ENCODE measurements around the gene ZNF354C.

Gene ZNF354C

GRCh38 chr5:179123491-179124272 lies 63.5 kb downstream of the ZNF354C start:
- Histone ChIP-seq H3K4ac (ENCODE audit: low read depth, low read length) (no peak overlapping the region), H2BK5ac (ENCODE audit: low read length) (no peak overlapping the region), H2AK5ac (ENCODE audit: low read length) (no peak overlapping the region), H3K27ac (ENCODE audit: low read depth, low read length) (no peak overlapping the region), H3K79me2 (ENCODE audit: control insufficient read depth, insufficient read depth, low read length) (no peaks in the 10 kb centered on the region), H3K36me3 (ENCODE audit: control insufficient read depth, insufficient read depth, low read length) (no peaks in the 10 kb centered on the region), H3K27me3 (ENCODE audit: insufficient read depth, low read length, poor library complexity) (no peaks in the 10 kb centered on the region), H4K8ac (ENCODE audit: low read depth, low read length) (no peak overlapping the region), H3K4me1 (ENCODE audit: control insufficient read depth, low read depth, low read length) (no peaks in the 10 kb centered on the region), H3K4me2 (ENCODE audit: low read length) (no peak overlapping the region), H2BK120ac (ENCODE audit: low read depth, low read length) (no peak overlapping the region), H3K79me1 (ENCODE audit: low read length) (no peaks in the 10 kb centered on the region), H3K9ac (ENCODE audit: low read length) (no peak overlapping the region), H3K4me3 (ENCODE audit: low read length) (no peak overlapping the region), H4K5ac (ENCODE audit: low read length) (no peak overlapping the region), H3K56ac (ENCODE audit: low read length) (no peak overlapping the region), H3K23ac (ENCODE audit: low read length) (no peak overlapping the region), H2BK15ac (replicated peaks; ENCODE audit: low read depth) (no peak overlapping the region), H3K18ac (ENCODE audit: low read length) (no peak overlapping the region)
- no peak for DNase-seq
- WGBS (ENCODE audit: extremely low coverage, insufficient coverage, low lambda C conversion rate) = no CpG with 5 or more reads among the region's 19 CpGs

GRCh38 chr5:179124273-179124852 lies 64.2 kb downstream of the ZNF354C start:
- H3K4ac ChIP-seq (ENCODE audit: low read depth, low read length) = no peak overlapping the region
- no peaks in the 10 kb centered on the region for H3K27me3 ChIP-seq (ENCODE audit: insufficient read depth, low read length, poor library complexity)
- no peak overlapping the region for H2BK15ac ChIP-seq (replicated peaks; ENCODE audit: low read depth)
- no peak overlapping the region for H2BK120ac ChIP-seq (ENCODE audit: low read depth, low read length)
- H3K9ac ChIP-seq (ENCODE audit: low read length) = no peak overlapping the region
- no peak overlapping the region for H3K27ac ChIP-seq (ENCODE audit: low read depth, low read length)
- H3K36me3 ChIP-seq (ENCODE audit: control insufficient read depth, insufficient read depth, low read length) = no peaks in the 10 kb centered on the region
- no peaks in the 10 kb centered on the region for H3K79me2 ChIP-seq (ENCODE audit: control insufficient read depth, insufficient read depth, low read length)
- no CpG with 5 or more reads among the region's 21 CpGs for WGBS (ENCODE audit: extremely low coverage, insufficient coverage, low lambda C conversion rate)
- DNase-seq = no peak
- H3K4me1 ChIP-seq (ENCODE audit: control insufficient read depth, low read depth, low read length) = no peaks in the 10 kb centered on the region
- no peak overlapping the region for H3K4me2 ChIP-seq (ENCODE audit: low read length)
- H3K56ac ChIP-seq (ENCODE audit: low read length) = no peak overlapping the region
- H3K23ac ChIP-seq (ENCODE audit: low read length) = no peak overlapping the region
- no peak overlapping the region for H3K4me3 ChIP-seq (ENCODE audit: low read length)
- no peak overlapping the region for H3K18ac ChIP-seq (ENCODE audit: low read length)
- H4K5ac ChIP-seq (ENCODE audit: low read length) = no peak overlapping the region
- no peak overlapping the region for H2AK5ac ChIP-seq (ENCODE audit: low read length)
- H4K8ac ChIP-seq (ENCODE audit: low read depth, low read length) = no peak overlapping the region
- H3K79me1 ChIP-seq (ENCODE audit: low read length) = no peaks in the 10 kb centered on the region
- no peak overlapping the region for H2BK5ac ChIP-seq (ENCODE audit: low read length)

- no peak overlapping the region for H4K8ac ChIP-seq (ENCODE audit: low read depth, low read length)
- no peak overlapping the region for H3K56ac ChIP-seq (ENCODE audit: low read length)
- H3K18ac ChIP-seq (ENCODE audit: low read length) = no peak overlapping the region
- H3K4me1 ChIP-seq (ENCODE audit: control insufficient read depth, low read depth, low read length) = no peaks in the 10 kb centered on the region
- no peak overlapping the region for H3K9ac ChIP-seq (ENCODE audit: low read length)
- no peak overlapping the region for H3K4me2 ChIP-seq (ENCODE audit: low read length)
- no peak overlapping the region for H3K27ac ChIP-seq (ENCODE audit: low read depth, low read length)
- no peaks in the 10 kb centered on the region for H3K79me2 ChIP-seq (ENCODE audit: control insufficient read depth, insufficient read depth, low read length)
- H4K5ac ChIP-seq (ENCODE audit: low read length) = no peak overlapping the region
- H3K4ac ChIP-seq (ENCODE audit: low read depth, low read length) = no peak overlapping the region
- H2AK5ac ChIP-seq (ENCODE audit: low read length) = no peak overlapping the region
- no CpG with 5 or more reads among the region's 43 CpGs for WGBS (ENCODE audit: extremely low coverage, insufficient coverage, low lambda C conversion rate)
- no peak overlapping the region for H2BK5ac ChIP-seq (ENCODE audit: low read length)
- no peak overlapping the region for H3K23ac ChIP-seq (ENCODE audit: low read length)
- H3K36me3 ChIP-seq (ENCODE audit: control insufficient read depth, insufficient read depth, low read length) = no peaks in the 10 kb centered on the region
- H2BK15ac ChIP-seq (replicated peaks; ENCODE audit: low read depth) = no peak overlapping the region
- H3K27me3 ChIP-seq (ENCODE audit: insufficient read depth, low read length, poor library complexity) = no peaks in the 10 kb centered on the region
- DNase-seq = no peak
- no peak overlapping the region for H3K4me3 ChIP-seq (ENCODE audit: low read length)
- no peaks in the 10 kb centered on the region for H3K79me1 ChIP-seq (ENCODE audit: low read length)
- H2BK120ac ChIP-seq (ENCODE audit: low read depth, low read length) = no peak overlapping the region
Observed at GRCh38 chr5:179124853-179125788, 64.9 kb downstream of the ZNF354C start.

GRCh38 chr5:179125789-179126505 lies 65.8 kb downstream of the ZNF354C start:
- Histone ChIP-seq H3K79me2 (ENCODE audit: control insufficient read depth, insufficient read depth, low read length) (no peaks in the 10 kb centered on the region), H3K9ac (ENCODE audit: low read length) (no peak overlapping the region), H3K4me2 (ENCODE audit: low read length) (no peak overlapping the region), H3K4me1 (ENCODE audit: control insufficient read depth, low read depth, low read length) (no peaks in the 10 kb centered on the region), H3K27ac (ENCODE audit: low read depth, low read length) (no peak overlapping the region), H3K79me1 (ENCODE audit: low read length) (no peaks in the 10 kb centered on the region), H3K23ac (ENCODE audit: low read length) (no peak overlapping the region), H3K27me3 (ENCODE audit: insufficient read depth, low read length, poor library complexity) (no peaks in the 10 kb centered on the region), H3K4ac (ENCODE audit: low read depth, low read length) (no peak overlapping the region), H2BK120ac (ENCODE audit: low read depth, low read length) (no peak overlapping the region), H2BK5ac (ENCODE audit: low read length) (no peak overlapping the region), H3K18ac (ENCODE audit: low read length) (no peak overlapping the region), H2AK5ac (ENCODE audit: low read length) (no peak overlapping the region), H3K4me3 (ENCODE audit: low read length) (no peak overlapping the region), H2BK15ac (replicated peaks; ENCODE audit: low read depth) (no peak overlapping the region), H4K8ac (ENCODE audit: low read depth, low read length) (no peak overlapping the region), H4K5ac (ENCODE audit: low read length) (no peak overlapping the region), H3K56ac (ENCODE audit: low read length) (no peak overlapping the region), H3K36me3 (ENCODE audit: control insufficient read depth, insufficient read depth, low read length) (no peaks in the 10 kb centered on the region)
- no peak for DNase-seq
- WGBS (ENCODE audit: extremely low coverage, insufficient coverage, low lambda C conversion rate) = no CpG with 5 or more reads among the region's 25 CpGs

- Histone ChIP-seq H3K4me3 (ENCODE audit: low read length) (no peak overlapping the region), H2BK15ac (replicated peaks; ENCODE audit: low read depth) (no peak overlapping the region), H3K23ac (ENCODE audit: low read length) (no peak overlapping the region), H3K4ac (ENCODE audit: low read depth, low read length) (no peak overlapping the region), H3K4me1 (ENCODE audit: control insufficient read depth, low read depth, low read length) (no peaks in the 10 kb centered on the region), H2BK5ac (ENCODE audit: low read length) (no peak overlapping the region), H3K56ac (ENCODE audit: low read length) (no peak overlapping the region), H2AK5ac (ENCODE audit: low read length) (no peak overlapping the region), H3K18ac (ENCODE audit: low read length) (no peak overlapping the region), H3K79me2 (ENCODE audit: control insufficient read depth, insufficient read depth, low read length) (no peaks in the 10 kb centered on the region), H3K9ac (ENCODE audit: low read length) (no peak overlapping the region), H3K27me3 (ENCODE audit: insufficient read depth, low read length, poor library complexity) (no peaks in the 10 kb centered on the region), H2BK120ac (ENCODE audit: low read depth, low read length) (no peak overlapping the region), H3K79me1 (ENCODE audit: low read length) (no peaks in the 10 kb centered on the region), H4K5ac (ENCODE audit: low read length) (no peak overlapping the region), H4K8ac (ENCODE audit: low read depth, low read length) (no peak overlapping the region), H3K36me3 (ENCODE audit: control insufficient read depth, insufficient read depth, low read length) (no peaks in the 10 kb centered on the region), H3K27ac (ENCODE audit: low read depth, low read length) (no peak overlapping the region), H3K4me2 (ENCODE audit: low read length) (no peak overlapping the region)
- DNase-seq = no peak
- no CpG with 5 or more reads among the region's 14 CpGs for WGBS (ENCODE audit: extremely low coverage, insufficient coverage, low lambda C conversion rate)
Observed at GRCh38 chr5:179126506-179126991, 66.4 kb downstream of the ZNF354C start.
